ENCODE results near the gene RIMBP2.

The RIMBP2 gene

DNA sequence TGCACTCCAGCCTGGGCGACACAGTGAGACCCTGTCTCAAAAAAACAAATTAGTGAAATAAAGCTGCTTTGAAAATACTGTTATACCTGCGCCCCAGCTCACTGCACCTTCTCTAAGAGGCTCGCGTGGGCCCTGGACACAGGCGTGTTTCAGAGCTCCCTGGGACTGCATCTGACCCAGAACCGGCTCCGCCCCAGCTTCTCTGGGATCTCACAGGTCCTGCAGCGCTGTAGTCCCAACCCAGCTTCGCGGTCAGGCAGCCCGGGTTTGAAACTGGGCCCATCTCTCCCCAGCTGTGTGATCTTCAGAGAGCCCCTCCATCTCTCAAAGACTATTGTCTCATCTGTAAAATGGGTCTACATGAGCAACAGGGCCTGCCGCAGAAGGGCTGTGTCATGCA, 7.5 kb downstream of the RIMBP2 start:
- Histone ChIP-seq H3K9me3 (replicated peaks; ENCODE audit: insufficient read depth, low read length) (no peaks in the 10 kb centered on the region), H3F3A (ENCODE audit: insufficient read depth, low read length) (no peaks in the 10 kb centered on the region), H4K20me1 (ENCODE audit: insufficient read depth, low read length) (no peaks in the 10 kb centered on the region), H3K79me2 (ENCODE audit: low read length) (no peaks in the 10 kb centered on the region), H3K4me1 (ENCODE audit: low read length) (no peaks in the 10 kb centered on the region), H2AFZ (ENCODE audit: low read length) (no peak overlapping the region), H3K27me3 (replicated peaks; ENCODE audit: insufficient read depth, low read length) (no peaks in the 10 kb centered on the region), H3K27ac (ENCODE audit: low read length) (no peak overlapping the region), H3K4me2 (ENCODE audit: low read depth, low read length) (no peak overlapping the region), H3K4me3 (ENCODE audit: low read length) (no peak overlapping the region), H3K36me3 (replicated peaks; ENCODE audit: insufficient read depth, low read length) (no peaks in the 10 kb centered on the region), H3K9me2 (replicated peaks; ENCODE audit: insufficient read depth, low read length) (no peaks in the 10 kb centered on the region), H3K9ac (ENCODE audit: low read length) (no peak overlapping the region)
- TF ChIP-seq EZH2phosphoT487 (IDR thresholded peaks at IDR 0.05; ENCODE audit: low read length) (no peak), EZH2 (optimal IDR thresholded peaks at IDR 0.05; ENCODE audit: low read depth, low read length) (no peak)
- TF ChIP-seq, protein P1, sequence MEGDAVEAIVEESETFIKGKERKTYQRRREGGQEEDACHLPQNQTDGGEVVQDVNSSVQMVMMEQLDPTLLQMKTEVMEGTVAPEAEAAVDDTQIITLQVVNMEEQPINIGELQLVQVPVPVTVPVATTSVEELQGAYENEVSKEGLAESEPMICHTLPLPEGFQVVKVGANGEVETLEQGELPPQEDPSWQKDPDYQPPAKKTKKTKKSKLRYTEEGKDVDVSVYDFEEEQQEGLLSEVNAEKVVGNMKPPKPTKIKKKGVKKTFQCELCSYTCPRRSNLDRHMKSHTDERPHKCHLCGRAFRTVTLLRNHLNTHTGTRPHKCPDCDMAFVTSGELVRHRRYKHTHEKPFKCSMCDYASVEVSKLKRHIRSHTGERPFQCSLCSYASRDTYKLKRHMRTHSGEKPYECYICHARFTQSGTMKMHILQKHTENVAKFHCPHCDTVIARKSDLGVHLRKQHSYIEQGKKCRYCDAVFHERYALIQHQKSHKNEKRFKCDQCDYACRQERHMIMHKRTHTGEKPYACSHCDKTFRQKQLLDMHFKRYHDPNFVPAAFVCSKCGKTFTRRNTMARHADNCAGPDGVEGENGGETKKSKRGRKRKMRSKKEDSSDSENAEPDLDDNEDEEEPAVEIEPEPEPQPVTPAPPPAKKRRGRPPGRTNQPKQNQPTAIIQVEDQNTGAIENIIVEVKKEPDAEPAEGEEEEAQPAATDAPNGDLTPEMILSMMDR (IDR thresholded peaks at IDR 0.05; ENCODE audit: low read length), result no peak
- no peak for DNase-seq

DNA sequence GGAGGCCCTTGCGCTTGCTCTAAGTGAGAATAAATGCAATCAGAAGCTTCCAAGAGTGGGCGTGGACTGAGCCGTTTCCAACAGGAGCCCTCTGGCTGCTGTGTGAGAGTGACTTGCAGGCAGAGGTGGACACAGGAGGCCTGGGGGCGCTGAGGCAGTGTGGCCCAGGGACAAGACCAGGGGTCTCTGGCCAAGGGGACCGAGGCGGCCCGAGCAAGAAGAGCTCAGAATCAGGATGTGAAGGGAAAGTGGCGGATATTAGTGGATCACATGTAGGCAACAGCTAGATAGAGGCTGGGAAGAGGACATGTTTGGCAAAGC, 8.6 kb downstream of the RIMBP2 start:
- Histone ChIP-seq H3K9me3 (replicated peaks; ENCODE audit: insufficient read depth, low read length) (no peaks in the 10 kb centered on the region), H3K27me3 (replicated peaks; ENCODE audit: insufficient read depth, low read length) (no peaks in the 10 kb centered on the region)
- no peak for DNase-seq

DNA sequence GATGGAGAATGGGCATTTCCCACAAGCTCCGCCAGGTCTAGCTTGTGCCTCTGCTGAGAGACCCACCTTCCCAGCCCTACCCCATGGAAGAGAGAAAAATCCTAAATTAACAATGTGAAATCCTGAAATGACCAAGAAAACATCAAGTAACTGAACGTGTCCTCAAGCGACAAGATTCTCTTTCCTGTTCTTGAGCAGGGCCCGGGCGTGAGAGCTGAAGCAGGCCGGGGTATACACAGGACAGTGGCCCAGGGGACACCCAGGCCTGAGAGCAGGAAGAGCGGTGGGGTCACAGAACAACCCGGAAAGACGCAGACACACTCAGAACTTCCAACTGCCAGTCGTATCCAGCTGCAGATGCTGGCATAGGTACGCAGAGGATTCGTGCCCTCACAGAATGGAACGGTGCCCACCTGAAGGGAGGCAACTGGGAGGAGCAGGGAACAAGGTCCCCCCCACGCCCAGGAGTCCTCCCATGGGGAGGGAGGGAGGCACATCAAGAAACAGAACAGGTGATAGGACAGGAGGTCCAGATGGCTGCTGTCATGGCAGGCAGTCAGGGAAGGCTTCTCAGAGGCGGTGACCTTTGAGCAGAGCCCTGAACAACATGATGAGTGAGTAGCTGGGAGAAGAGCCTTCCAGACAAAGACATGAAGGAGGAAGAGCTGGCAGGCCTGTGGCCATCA, 9.1 kb downstream of the RIMBP2 start:
- Histone ChIP-seq H3K9me2 (replicated peaks; ENCODE audit: insufficient read depth, low read length) (no peaks in the 10 kb centered on the region), H2AFZ (ENCODE audit: low read length) (no peak overlapping the region), H3K4me2 (ENCODE audit: low read depth, low read length) (no peak overlapping the region), H4K20me1 (ENCODE audit: insufficient read depth, low read length) (no peaks in the 10 kb centered on the region), H3K27ac (ENCODE audit: low read length) (no peak overlapping the region), H3K79me2 (ENCODE audit: low read length) (no peaks in the 10 kb centered on the region), H3K4me3 (ENCODE audit: low read length) (no peak overlapping the region), H3F3A (ENCODE audit: insufficient read depth, low read length) (no peaks in the 10 kb centered on the region), H3K4me1 (ENCODE audit: low read length) (no peaks in the 10 kb centered on the region), H3K36me3 (replicated peaks; ENCODE audit: insufficient read depth, low read length) (no peaks in the 10 kb centered on the region), H3K9me3 (replicated peaks; ENCODE audit: insufficient read depth, low read length) (no peaks in the 10 kb centered on the region), H3K27me3 (replicated peaks; ENCODE audit: insufficient read depth, low read length) (no peaks in the 10 kb centered on the region), H3K9ac (ENCODE audit: low read length) (no peak overlapping the region)
- no peak for DNase-seq
- no peak for TF ChIP-seq EZH2 (optimal IDR thresholded peaks at IDR 0.05; ENCODE audit: low read depth, low read length)
- TF ChIP-seq EZH2phosphoT487 (IDR thresholded peaks at IDR 0.05; ENCODE audit: low read length), result no peak
- TF ChIP-seq, protein P1 (IDR thresholded peaks at IDR 0.05; ENCODE audit: low read length), result no peak

More for the DNA sequence above, 8.6 kb downstream of the RIMBP2 start:
- no peak overlapping the region for H3K9ac ChIP-seq (ENCODE audit: low read length)
- no peaks in the 10 kb centered on the region for H3K4me1 ChIP-seq (ENCODE audit: low read length)
- H3K4me3 ChIP-seq (ENCODE audit: low read length), result no peak overlapping the region
- no peak overlapping the region for H3K27ac ChIP-seq (ENCODE audit: low read length)
- no peak overlapping the region for H2AFZ ChIP-seq (ENCODE audit: low read length)
- no peaks in the 10 kb centered on the region for H3K36me3 ChIP-seq (replicated peaks; ENCODE audit: insufficient read depth, low read length)
- TF ChIP-seq, protein P1 (IDR thresholded peaks at IDR 0.05; ENCODE audit: low read length), result no peak
- no peak for TF ChIP-seq EZH2phosphoT487 (IDR thresholded peaks at IDR 0.05; ENCODE audit: low read length)
- TF ChIP-seq EZH2 (optimal IDR thresholded peaks at IDR 0.05; ENCODE audit: low read depth, low read length), result no peak
- H3K4me2 ChIP-seq (ENCODE audit: low read depth, low read length), result no peak overlapping the region
- no peaks in the 10 kb centered on the region for H3K79me2 ChIP-seq (ENCODE audit: low read length)
- no peaks in the 10 kb centered on the region for H4K20me1 ChIP-seq (ENCODE audit: insufficient read depth, low read length)
- H3K9me2 ChIP-seq (replicated peaks; ENCODE audit: insufficient read depth, low read length), result no peaks in the 10 kb centered on the region
- H3F3A ChIP-seq (ENCODE audit: insufficient read depth, low read length), result no peaks in the 10 kb centered on the region
